ENCODE results near the gene ZDHHC11. TPM values are rescaled to one million over a fixed set of nuclear protein-coding genes. Genes with fewer than 3 reads are reported as not detected.
"Not testable (repeated sequence)": the region's sequence is repeated elsewhere in the genome, so short reads cannot be mapped to it uniquely, and the experiment has no call there.

ZDHHC11 gene
- total RNA-seq, 5 donors from 2014 or later (not counting 1 experiment from before 2014, with no cell fraction given) = 6.5 to 38.0 (median 11.6) TPM

- H3K27ac Mint-ChIP-seq; H3K4me3 ChIP-seq (ENCODE audit: control insufficient read depth in 1 of 2, extremely low read depth in 1 of 2, low read length in 1 of 2); H3K9me3 ChIP-seq; H3K9me3 Mint-ChIP-seq; CTCF ChIA-PET; H3K27ac ChIP-seq (ENCODE audit: low read length); H3K36me3 Mint-ChIP-seq; H3K4me1 ChIP-seq (ENCODE audit: control insufficient read depth in 1 of 2, extremely low read depth in 1 of 2, insufficient read depth in 2 of 2, low read length in 2 of 2); H3K27me3 ChIP-seq (replicated peaks in 1 of 2; ENCODE audit: control insufficient read depth in 2 of 2, extremely low read depth in 1 of 2, insufficient read depth in 2 of 2, low read length in 1 of 2); H3K36me3 ChIP-seq (ENCODE audit: control insufficient read depth in 2 of 2, extremely low read depth in 1 of 2, insufficient read depth in 1 of 2, low read length in 1 of 2); H3K4me3 Mint-ChIP-seq; DNase-seq; H3K4me1 Mint-ChIP-seq; ATAC-seq (replicated peaks in 1 of 4); POLR2A ChIA-PET: not testable (repeated sequence)
- no CpG with 5 or more reads among the region's 5 CpGs for WGBS (ENCODE audit: insufficient coverage)
- H3K27me3 Mint-ChIP-seq = peaks cover 4 to 16% of the 10 kb centered on the region in 2 donors
These were observed 37.2 kb downstream of the ZDHHC11 start for GRCh38 chr5:813575-813974.

- H3K4me1 ChIP-seq (ENCODE audit: control insufficient read depth in 1 of 2, extremely low read depth in 1 of 2, insufficient read depth in 2 of 2, low read length in 2 of 2); ATAC-seq (replicated peaks in 1 of 4); H3K36me3 ChIP-seq (ENCODE audit: control insufficient read depth in 2 of 2, extremely low read depth in 1 of 2, insufficient read depth in 1 of 2, low read length in 1 of 2); H3K9me3 Mint-ChIP-seq; H3K4me3 Mint-ChIP-seq; H3K27ac ChIP-seq (ENCODE audit: low read length); H3K4me1 Mint-ChIP-seq; H3K27me3 ChIP-seq (replicated peaks in 1 of 2; ENCODE audit: control insufficient read depth in 2 of 2, extremely low read depth in 1 of 2, insufficient read depth in 2 of 2, low read length in 1 of 2); H3K4me3 ChIP-seq (ENCODE audit: control insufficient read depth in 1 of 2, extremely low read depth in 1 of 2, low read length in 1 of 2); H3K27ac Mint-ChIP-seq; H3K9me3 ChIP-seq; CTCF ChIA-PET; POLR2A ChIA-PET; DNase-seq; H3K36me3 Mint-ChIP-seq: not testable (repeated sequence)
- H3K27me3 Mint-ChIP-seq = peaks cover 4 to 17% of the 10 kb centered on the region in 2 donors
- WGBS (ENCODE audit: insufficient coverage) = no CpG with 5 or more reads among the region's 9 CpGs
These were observed 39.4 kb downstream of the ZDHHC11 start for GRCh38 chr5:811384-811783.

- H3K36me3 ChIP-seq (ENCODE audit: control insufficient read depth in 2 of 2, extremely low read depth in 1 of 2, insufficient read depth in 1 of 2, low read length in 1 of 2); H3K27me3 ChIP-seq (replicated peaks in 1 of 2; ENCODE audit: control insufficient read depth in 2 of 2, extremely low read depth in 1 of 2, insufficient read depth in 2 of 2, low read length in 1 of 2); H3K4me3 Mint-ChIP-seq; H3K27ac Mint-ChIP-seq; DNase-seq; H3K4me1 Mint-ChIP-seq; CTCF ChIA-PET; H3K4me3 ChIP-seq (ENCODE audit: control insufficient read depth in 1 of 2, extremely low read depth in 1 of 2, low read length in 1 of 2); H3K9me3 ChIP-seq; H3K4me1 ChIP-seq (ENCODE audit: control insufficient read depth in 1 of 2, extremely low read depth in 1 of 2, insufficient read depth in 2 of 2, low read length in 2 of 2); POLR2A ChIA-PET; ATAC-seq (replicated peaks in 1 of 4); H3K27ac ChIP-seq (ENCODE audit: low read length): not testable (repeated sequence)
- Mint-ChIP-seq H3K36me3 (peaks cover 18% of the 10 kb centered on the region), H3K9me3 (peaks cover 8 to 28% (median 17%) of the 10 kb centered on the region in 3 donors), H3K27me3 (peaks cover 8 to 24% of the 10 kb centered on the region in 2 donors)
- WGBS (ENCODE audit: insufficient coverage) = no CpG with 5 or more reads among the region's 10 CpGs
These were observed 42.9 kb downstream of the ZDHHC11 start for GRCh38 chr5:807719-808514.

- peaks cover 12 to 32% (median 19%) of the 10 kb centered on the region in 3 donors for H3K9me3 Mint-ChIP-seq
- WGBS (ENCODE audit: insufficient coverage) = no CpG with 5 or more reads among the region's 6 CpGs
- Histone ChIP-seq H3K27ac (ENCODE audit: low read length) (no peak overlapping the region), H3K36me3 (ENCODE audit: control insufficient read depth in 2 of 2, extremely low read depth in 1 of 2, insufficient read depth in 1 of 2, low read length in 1 of 2) (no peaks in the 10 kb centered on the region), H3K4me1 (ENCODE audit: control insufficient read depth in 1 of 2, extremely low read depth in 1 of 2, insufficient read depth in 2 of 2, low read length in 2 of 2) (no peaks in the 10 kb centered on the region), H3K9me3 (no peaks in the 10 kb centered on the region), H3K27me3 (replicated peaks in 1 of 2; ENCODE audit: control insufficient read depth in 2 of 2, extremely low read depth in 1 of 2, insufficient read depth in 2 of 2, low read length in 1 of 2) (peaks cover 0 to 5% of the 10 kb centered on the region in 2 experiments), H3K4me3 (ENCODE audit: control insufficient read depth in 1 of 2, extremely low read depth in 1 of 2, low read length in 1 of 2) (no peak overlapping the region)
- no peaks in the 10 kb centered on the region for H3K4me1 Mint-ChIP-seq
- ChIA-PET POLR2A (no interaction called here), CTCF (no interaction called here)
- DNase-seq = no peak
- ATAC-seq (replicated peaks in 1 of 4) = no peak
- H3K27ac Mint-ChIP-seq = no peak overlapping the region
- H3K36me3 Mint-ChIP-seq = peaks cover 36% of the 10 kb centered on the region
- H3K4me3 Mint-ChIP-seq = no peak overlapping the region
- peaks cover 13 to 32% of the 10 kb centered on the region in 2 donors for H3K27me3 Mint-ChIP-seq
These were observed 49.3 kb downstream of the ZDHHC11 start for GRCh38 chr5:801472-801871.

GRCh38 chr5:801055-801454 lies 49.7 kb downstream of the ZDHHC11 start:
- H3K4me3 Mint-ChIP-seq; H3K27ac Mint-ChIP-seq; CTCF ChIA-PET; H3K4me1 ChIP-seq (ENCODE audit: control insufficient read depth in 1 of 2, extremely low read depth in 1 of 2, insufficient read depth in 2 of 2, low read length in 2 of 2); H3K36me3 ChIP-seq (ENCODE audit: control insufficient read depth in 2 of 2, extremely low read depth in 1 of 2, insufficient read depth in 1 of 2, low read length in 1 of 2); POLR2A ChIA-PET; H3K4me1 Mint-ChIP-seq; H3K9me3 ChIP-seq; H3K4me3 ChIP-seq (ENCODE audit: control insufficient read depth in 1 of 2, extremely low read depth in 1 of 2, low read length in 1 of 2); H3K27ac ChIP-seq (ENCODE audit: low read length); H3K27me3 ChIP-seq (replicated peaks in 1 of 2; ENCODE audit: control insufficient read depth in 2 of 2, extremely low read depth in 1 of 2, insufficient read depth in 2 of 2, low read length in 1 of 2); ATAC-seq (replicated peaks in 1 of 4); DNase-seq: not testable (repeated sequence)
- Mint-ChIP-seq H3K9me3 (peaks cover 12 to 31% (median 19%) of the 10 kb centered on the region in 3 donors), H3K27me3 (peaks cover 13 to 31% of the 10 kb centered on the region in 2 donors), H3K36me3 (peaks cover 36% of the 10 kb centered on the region)
- 70% methylated on average over 2 of the region's 4 CpGs for WGBS (ENCODE audit: insufficient coverage)

- H3K4me1 ChIP-seq (ENCODE audit: control insufficient read depth in 1 of 2, extremely low read depth in 1 of 2, insufficient read depth in 2 of 2, low read length in 2 of 2); H3K27ac Mint-ChIP-seq; DNase-seq; H3K27me3 ChIP-seq (replicated peaks in 1 of 2; ENCODE audit: control insufficient read depth in 2 of 2, extremely low read depth in 1 of 2, insufficient read depth in 2 of 2, low read length in 1 of 2); H3K4me3 Mint-ChIP-seq; H3K4me3 ChIP-seq (ENCODE audit: control insufficient read depth in 1 of 2, extremely low read depth in 1 of 2, low read length in 1 of 2); POLR2A ChIA-PET; H3K36me3 ChIP-seq (ENCODE audit: control insufficient read depth in 2 of 2, extremely low read depth in 1 of 2, insufficient read depth in 1 of 2, low read length in 1 of 2); ATAC-seq (replicated peaks in 1 of 4); CTCF ChIA-PET; H3K9me3 ChIP-seq; H3K4me1 Mint-ChIP-seq; H3K27ac ChIP-seq (ENCODE audit: low read length): not testable (repeated sequence)
- no CpG with 5 or more reads among the region's 6 CpGs for WGBS (ENCODE audit: insufficient coverage)
- Mint-ChIP-seq H3K9me3 (peaks cover 4 to 22% (median 16%) of the 10 kb centered on the region in 3 donors), H3K27me3 (peaks cover 9 to 27% of the 10 kb centered on the region in 2 donors), H3K36me3 (peaks cover 31% of the 10 kb centered on the region)
These were observed 52.2 kb downstream of the ZDHHC11 start for GRCh38 chr5:798505-799138.
